Stimulated activated naive B cell treated with anti-CD40 and anti-IgM and Interleukin-4, amounts not matched to agents 10 μg/mL and 1 μg/mL and 100 μg/mL, for 72 hours (primary cell): ENCODE data around the gene SPEG.
A peak's percentile ranks its signal among the peaks of the same experiment; 100 is the strongest.

ENCODE experiments used
- ATAC-seq, 2 donors: fragments of 150-1000 bp; cut with Tn5 transposase; replicated peaks; 2 replicates each; pipeline ENCODE4 v1.10.0; 2021; ENCODE audit warnings: moderate library complexity in 1 of 2
- DNase-seq: peaks from one replicate; pipeline ENCODE4 v3.0.0; 2021
- H3K27ac Mint-ChIP-seq: one replicate; pipeline ENCODE4 v1.8.0; 2022; ENCODE audit warnings: mild to moderate bottlenecking, mixed read lengths
- H3K27me3 Mint-ChIP-seq, 2 donors: one replicate each; pipeline ENCODE4 v1.8.0; 2022; ENCODE audit warnings: mixed read lengths in 2 of 2
- H3K36me3 Mint-ChIP-seq, 2 donors: one replicate each; pipeline ENCODE4 v1.8.0; 2022; ENCODE audit warnings: mixed read lengths in 2 of 2, mild to moderate bottlenecking in 1 of 2
- H3K4me1 Mint-ChIP-seq, 2 donors: one replicate each; pipeline ENCODE4 v1.8.0; 2022; ENCODE audit warnings: mixed read lengths in 2 of 2, mild to moderate bottlenecking in 1 of 2
- H3K4me3 Mint-ChIP-seq, 2 donors: one replicate each; pipeline ENCODE4 v1.8.0; 2022; ENCODE audit warnings: mild to moderate bottlenecking in 2 of 2, mixed read lengths in 2 of 2, moderate library complexity in 1 of 2
- H3K9me3 Mint-ChIP-seq, 2 donors: one replicate each; pipeline ENCODE4 v1.8.0; 2022; ENCODE audit warnings: mixed read lengths in 2 of 2, mild to moderate bottlenecking in 1 of 2

SPEG gene

GRCh38 chr2:219544567-219544966 lies 109.9 kb downstream of the SPEG start:
- DNase-seq = no peak
- peaks cover 58 to 87% of the 10 kb centered on the region in 2 donors for H3K27me3 Mint-ChIP-seq
- H3K27ac Mint-ChIP-seq = peak overlapping the region; percentile 90
- H3K4me3 Mint-ChIP-seq = peak overlapping the region; percentile 83 to 84
- peaks cover 9 to 21% of the 10 kb centered on the region in 2 donors for H3K36me3 Mint-ChIP-seq
- no peak for ATAC-seq
- no peaks in the 10 kb centered on the region for H3K9me3 Mint-ChIP-seq
- peaks cover 14 to 29% of the 10 kb centered on the region in 2 donors for H3K4me1 Mint-ChIP-seq

DNA sequence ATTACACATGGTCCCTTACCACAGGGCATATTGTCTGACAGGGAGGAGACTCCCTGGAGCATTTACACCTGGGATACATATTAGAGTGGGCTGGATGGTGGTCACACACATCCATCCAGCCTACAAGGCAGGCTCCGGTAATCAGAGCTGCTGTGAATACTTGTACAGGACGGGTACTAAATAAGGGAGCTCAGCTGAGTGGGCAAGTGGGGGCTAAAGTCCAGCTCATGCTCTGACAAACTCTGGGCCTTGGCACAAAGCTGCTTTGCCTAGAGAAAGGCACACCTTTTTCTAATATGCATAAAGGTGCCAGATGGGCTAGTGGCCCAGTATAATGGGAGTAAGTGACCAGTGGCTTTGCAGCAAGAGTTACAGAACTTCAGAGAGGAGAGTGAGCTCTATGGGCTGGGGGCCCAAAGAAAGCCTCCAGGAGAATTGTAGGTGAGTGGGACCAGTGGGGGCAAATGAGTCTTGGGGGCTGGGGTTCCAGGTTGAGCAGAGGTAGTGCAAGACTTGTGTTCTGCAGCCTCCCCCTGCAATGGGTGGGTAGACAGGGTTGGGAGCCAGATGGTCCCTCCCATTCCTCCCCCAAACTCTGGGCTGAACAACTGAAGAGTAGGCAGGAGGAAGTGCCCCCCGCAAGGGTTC lies 110.8 kb downstream of the SPEG start:
- DNase-seq (no peak), ATAC-seq (no peak)
- no peaks in the 10 kb centered on the region for H3K9me3 Mint-ChIP-seq
- peaks cover 56 to 87% of the 10 kb centered on the region in 2 donors for H3K27me3 Mint-ChIP-seq
- H3K36me3 Mint-ChIP-seq = peaks cover 8 to 13% of the 10 kb centered on the region in 2 donors
- peaks cover 14 to 29% of the 10 kb centered on the region in 2 donors for H3K4me1 Mint-ChIP-seq
- no peak overlapping the region for H3K27ac Mint-ChIP-seq
- H3K4me3 Mint-ChIP-seq = no peak overlapping the region

DNA sequence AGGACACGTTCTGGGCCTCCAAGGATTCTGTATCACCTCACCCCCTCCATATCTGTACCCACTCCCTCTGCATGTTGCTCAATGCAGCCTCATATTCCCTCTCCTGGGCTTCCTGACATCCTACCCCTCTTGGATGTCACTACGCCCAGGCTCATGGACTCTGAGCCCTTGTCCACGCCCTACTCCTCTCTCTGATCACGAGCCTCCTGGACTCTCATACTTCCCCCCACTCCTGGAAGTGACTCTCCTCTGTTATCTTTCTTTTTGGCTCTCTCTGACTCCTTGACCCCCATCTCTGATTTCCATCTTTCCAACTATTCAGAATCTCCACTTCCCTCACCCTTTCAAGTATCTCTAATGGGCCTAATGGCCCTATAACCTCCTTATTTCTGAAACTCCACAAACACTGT lies 111.3 kb downstream of the SPEG start:
- ATAC-seq (no peak), DNase-seq (no peak)
- peaks cover 56 to 87% of the 10 kb centered on the region in 2 donors for H3K27me3 Mint-ChIP-seq
- peaks cover 16 to 29% of the 10 kb centered on the region in 2 donors for H3K4me1 Mint-ChIP-seq
- no peaks in the 10 kb centered on the region for H3K9me3 Mint-ChIP-seq
- peaks cover 5 to 12% of the 10 kb centered on the region in 2 donors for H3K36me3 Mint-ChIP-seq
- no peak overlapping the region for H3K4me3 Mint-ChIP-seq
- H3K27ac Mint-ChIP-seq = no peak overlapping the region

DNA sequence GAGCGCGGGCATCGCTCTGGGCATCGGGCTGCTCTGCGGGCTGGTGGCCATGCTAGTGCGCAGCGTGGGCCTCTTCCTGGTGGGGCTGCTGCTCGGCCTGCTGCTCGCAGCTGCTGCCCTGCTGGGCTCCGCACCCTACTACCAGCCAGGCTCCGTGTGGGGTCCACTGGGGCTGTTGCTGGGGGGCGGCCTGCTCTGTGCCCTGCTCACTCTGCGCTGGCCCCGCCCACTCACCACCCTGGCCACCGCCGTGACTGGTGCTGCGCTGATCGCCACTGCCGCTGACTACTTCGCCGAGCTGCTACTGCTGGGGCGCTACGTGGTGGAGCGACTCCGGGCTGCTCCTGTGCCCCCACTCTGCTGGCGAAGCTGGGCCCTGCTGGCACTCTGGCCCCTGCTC lies 113.0 kb downstream of the SPEG start:
- Mint-ChIP-seq H3K36me3 (peaks cover 0 to 7% of the 10 kb centered on the region in 2 donors), H3K27ac (no peak overlapping the region), H3K4me1 (peaks cover 18 to 26% of the 10 kb centered on the region in 2 donors), H3K27me3 (peaks cover 63 to 85% of the 10 kb centered on the region in 2 donors), H3K4me3 (no peak overlapping the region), H3K9me3 (no peaks in the 10 kb centered on the region)
- DNase-seq (no peak), ATAC-seq (no peak)
